ENCODE measurements around the gene SSBP3. TPM values are rescaled to one million over a fixed set of nuclear protein-coding genes. Genes with fewer than 3 reads are reported as not detected.
A peak's percentile ranks its signal among the peaks of the same experiment; 100 is the strongest.

SSBP3 gene
- total RNA-seq, 4 donors from 2014 or later, result 17.1 to 25.4 (median 21.5) TPM

- WGBS, 2 donors, result 74 to 85% methylated on average over 6 to 9 of the region's 9 CpGs
- Histone ChIP-seq H3K27ac (peak overlapping the region; percentile 75 to 97 (median 90)), H3K36me3 (peaks cover 0 to 26% (median 0%) of the 10 kb centered on the region in 3 donors), H3K4me1 (peaks cover 29 to 94% (median 62%) of the 10 kb centered on the region in 3 donors), H3K27me3 (no peaks in the 10 kb centered on the region), H3K4me3 (no peak overlapping the region), H3K9me3 (no peaks in the 10 kb centered on the region)
- DNase-seq, result no peak
- TF ChIP-seq, protein P1, sequence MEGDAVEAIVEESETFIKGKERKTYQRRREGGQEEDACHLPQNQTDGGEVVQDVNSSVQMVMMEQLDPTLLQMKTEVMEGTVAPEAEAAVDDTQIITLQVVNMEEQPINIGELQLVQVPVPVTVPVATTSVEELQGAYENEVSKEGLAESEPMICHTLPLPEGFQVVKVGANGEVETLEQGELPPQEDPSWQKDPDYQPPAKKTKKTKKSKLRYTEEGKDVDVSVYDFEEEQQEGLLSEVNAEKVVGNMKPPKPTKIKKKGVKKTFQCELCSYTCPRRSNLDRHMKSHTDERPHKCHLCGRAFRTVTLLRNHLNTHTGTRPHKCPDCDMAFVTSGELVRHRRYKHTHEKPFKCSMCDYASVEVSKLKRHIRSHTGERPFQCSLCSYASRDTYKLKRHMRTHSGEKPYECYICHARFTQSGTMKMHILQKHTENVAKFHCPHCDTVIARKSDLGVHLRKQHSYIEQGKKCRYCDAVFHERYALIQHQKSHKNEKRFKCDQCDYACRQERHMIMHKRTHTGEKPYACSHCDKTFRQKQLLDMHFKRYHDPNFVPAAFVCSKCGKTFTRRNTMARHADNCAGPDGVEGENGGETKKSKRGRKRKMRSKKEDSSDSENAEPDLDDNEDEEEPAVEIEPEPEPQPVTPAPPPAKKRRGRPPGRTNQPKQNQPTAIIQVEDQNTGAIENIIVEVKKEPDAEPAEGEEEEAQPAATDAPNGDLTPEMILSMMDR (IDR thresholded peaks at IDR 0.05), result no peak
- no peak for TF ChIP-seq POLR2A (IDR thresholded peaks at IDR 0.05)
- intact Hi-C loops (cut with DNase I), result loop anchor here (10.0 kb wide), 1 partner anchor 126 kb away; the partner anchor contains the start of gene SSBP3
Measured at GRCh38 chr1:54278941-54279422, 127.2 kb downstream of the SSBP3 start.

- H3K27ac ChIP-seq, result peak overlapping the region; percentile 75 to 97 (median 90)
- WGBS, 2 donors, result 48 to 54% methylated on average over 4 of the region's 4 CpGs
- H3K36me3 ChIP-seq, result peaks cover 0 to 26% (median 0%) of the 10 kb centered on the region in 3 donors
- intact Hi-C loops (cut with DNase I), result loop anchor here (10.0 kb wide), 1 partner anchor 127 kb away; the partner anchor contains the start of gene SSBP3
- no peaks in the 10 kb centered on the region for H3K27me3 ChIP-seq
- TF ChIP-seq, protein P1 (IDR thresholded peaks at IDR 0.05), result no peak
- TF ChIP-seq POLR2A (IDR thresholded peaks at IDR 0.05), result no peak
- peaks cover 40 to 98% (median 75%) of the 10 kb centered on the region in 3 donors for H3K4me1 ChIP-seq
- peak overlapping the region in 1 of 4 donors; percentile 10 for H3K4me3 ChIP-seq
- no peaks in the 10 kb centered on the region for H3K9me3 ChIP-seq
- DNase-seq, result no peak
Measured at GRCh38 chr1:54277451-54278341, 128.5 kb downstream of the SSBP3 start.

DNA sequence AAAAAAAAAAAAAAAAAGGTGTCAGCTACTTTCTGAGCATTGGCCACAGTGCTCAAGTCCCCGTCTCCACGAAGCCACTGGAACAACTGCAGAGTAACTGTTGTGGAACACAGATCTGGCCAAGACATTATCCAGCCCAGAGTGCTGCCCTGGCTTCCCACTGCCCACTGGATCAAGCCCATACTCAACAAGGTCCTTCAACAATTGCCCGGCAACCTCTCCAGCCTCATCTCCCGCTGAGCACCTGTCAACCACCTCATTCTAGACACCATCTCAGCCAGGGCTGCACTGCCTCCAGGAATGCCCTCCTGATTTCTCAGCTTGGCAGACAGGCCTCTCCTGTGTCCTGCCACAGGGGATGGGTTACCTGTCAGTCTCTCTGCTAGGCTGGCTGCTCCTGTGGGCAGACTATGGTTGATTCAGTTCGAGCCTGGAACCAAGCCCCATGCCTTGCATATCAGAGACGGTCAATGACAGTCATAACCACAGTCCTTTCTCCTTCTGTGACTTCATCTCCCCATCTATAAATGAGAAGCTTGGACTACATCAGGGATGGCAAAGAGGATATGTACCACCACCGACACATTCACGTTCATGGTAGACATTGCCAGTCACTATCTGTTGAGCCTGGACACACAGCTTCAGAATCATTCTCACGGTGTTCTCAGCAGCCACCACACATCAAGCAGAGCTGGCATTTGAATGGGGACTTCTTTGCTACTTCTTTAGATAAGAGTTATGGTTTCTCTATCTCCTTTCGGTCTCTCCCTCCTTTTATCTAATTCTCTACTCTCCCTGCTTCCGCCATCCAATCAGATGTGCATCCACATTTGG, 129.4 kb downstream of the SSBP3 start:
- no peak for DNase-seq
- TF ChIP-seq, protein P1 (IDR thresholded peaks at IDR 0.05), result no peak
- TF ChIP-seq POLR2A (IDR thresholded peaks at IDR 0.05), result no peak
- Histone ChIP-seq H3K4me1 (peaks cover 43 to 99% (median 76%) of the 10 kb centered on the region in 3 donors), H3K27me3 (no peaks in the 10 kb centered on the region), H3K36me3 (peaks cover 0 to 26% (median 0%) of the 10 kb centered on the region in 3 donors), H3K4me3 (peak overlapping the region in 1 of 4 donors; percentile 10), H3K27ac (peak overlapping the region; percentile 75 to 97 (median 90)), H3K9me3 (no peaks in the 10 kb centered on the region)
- WGBS, 2 donors, result 90% methylated on average over 8 to 11 of the region's 11 CpGs
- intact Hi-C loops (cut with DNase I), result loop anchor here (10.0 kb wide), 1 partner anchor 128 kb away; the partner anchor contains the start of gene SSBP3

- Histone ChIP-seq H3K4me3 (peak overlapping the region in 1 of 4 donors; percentile 47), H3K36me3 (peaks cover 0 to 16% (median 0%) of the 10 kb centered on the region in 3 donors), H3K27me3 (no peaks in the 10 kb centered on the region), H3K27ac (peak overlapping the region; percentile 75 to 97 (median 90)), H3K4me1 (peaks cover 43 to 100% (median 77%) of the 10 kb centered on the region in 3 donors), H3K9me3 (no peaks in the 10 kb centered on the region)
- DNase-seq, result no peak
- TF ChIP-seq, protein P1 (IDR thresholded peaks at IDR 0.05), result peak in 4 of 6 experiments; percentile 13 to 39 (median 30)
- TF ChIP-seq POLR2A (IDR thresholded peaks at IDR 0.05), result no peak
- intact Hi-C loops (cut with DNase I), result loop anchor here (10.0 kb wide), 1 partner anchor 129 kb away; the partner anchor contains the start of gene SSBP3
- WGBS, 2 donors, result 75% methylated on average over 3 of the region's 3 CpGs; no CpG with 5 or more reads in 1 of the 2 donors
Measured at GRCh38 chr1:54275349-54275748, 130.8 kb downstream of the SSBP3 start.
